Fibroblast of mammary gland (primary cell): ENCODE measurements around the gene LSS.
"Not testable (repeated sequence)": the region's sequence is repeated elsewhere in the genome, so short reads cannot be mapped to it uniquely, and the experiment has no call there.

Experiments
- DNase-seq: peaks from one replicate; pipeline ENCODE4 v3.0.0-alpha.2; 2010; ENCODE audit warnings: low read depth
- H3K4me3 ChIP-seq: 2 replicates; pipeline ENCODE4 v1.5.1; 2011; ENCODE audit warnings: low read depth, mild to moderate bottlenecking, low read length, moderate library complexity; ENCODE audit not compliant: control insufficient read depth
- TF ChIP-seq, protein P1 (sequence below): conservative IDR thresholded peaks from 2 replicates; pipeline ENCODE4 v1.5.1; 2011; ENCODE audit warnings: low read depth, low read length, inconsistent platforms; ENCODE audit not compliant: control insufficient read depth, insufficient read depth

The LSS gene

DNA sequence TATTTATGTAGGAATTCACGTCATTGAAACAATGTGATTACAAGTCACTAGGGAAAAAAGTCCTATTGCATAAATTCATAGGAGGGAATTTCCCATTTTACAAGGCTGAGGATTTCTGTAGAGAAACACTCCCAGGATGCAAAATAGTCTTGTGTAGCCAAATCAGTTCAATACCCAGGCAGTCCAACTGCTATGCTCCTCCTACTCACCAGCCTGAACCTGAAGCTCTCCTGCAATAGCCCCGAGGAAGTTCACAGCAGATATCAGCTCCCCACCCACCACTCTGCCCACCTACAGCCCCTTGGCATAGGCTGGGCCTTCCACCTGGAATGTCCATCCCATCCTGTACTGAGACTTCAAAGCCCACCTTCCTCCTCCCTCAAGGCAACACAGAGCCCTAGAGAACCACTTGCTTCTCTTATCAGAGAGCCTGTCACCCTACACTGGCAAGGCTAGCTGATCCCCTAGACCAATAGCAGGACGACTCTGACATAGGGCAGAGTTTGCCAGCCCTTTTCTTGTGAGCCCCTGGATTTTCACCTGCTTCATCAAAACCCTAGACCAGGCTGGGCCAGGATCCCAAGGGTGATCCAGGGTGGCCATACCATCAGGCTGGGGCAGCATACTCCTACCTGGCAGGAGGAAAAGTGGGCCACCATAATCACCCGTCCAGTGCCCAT lies 1.5 kb downstream of the LSS start:
- peak overlapping the region; percentile 85 for H3K4me3 ChIP-seq
- TF ChIP-seq, protein P1, sequence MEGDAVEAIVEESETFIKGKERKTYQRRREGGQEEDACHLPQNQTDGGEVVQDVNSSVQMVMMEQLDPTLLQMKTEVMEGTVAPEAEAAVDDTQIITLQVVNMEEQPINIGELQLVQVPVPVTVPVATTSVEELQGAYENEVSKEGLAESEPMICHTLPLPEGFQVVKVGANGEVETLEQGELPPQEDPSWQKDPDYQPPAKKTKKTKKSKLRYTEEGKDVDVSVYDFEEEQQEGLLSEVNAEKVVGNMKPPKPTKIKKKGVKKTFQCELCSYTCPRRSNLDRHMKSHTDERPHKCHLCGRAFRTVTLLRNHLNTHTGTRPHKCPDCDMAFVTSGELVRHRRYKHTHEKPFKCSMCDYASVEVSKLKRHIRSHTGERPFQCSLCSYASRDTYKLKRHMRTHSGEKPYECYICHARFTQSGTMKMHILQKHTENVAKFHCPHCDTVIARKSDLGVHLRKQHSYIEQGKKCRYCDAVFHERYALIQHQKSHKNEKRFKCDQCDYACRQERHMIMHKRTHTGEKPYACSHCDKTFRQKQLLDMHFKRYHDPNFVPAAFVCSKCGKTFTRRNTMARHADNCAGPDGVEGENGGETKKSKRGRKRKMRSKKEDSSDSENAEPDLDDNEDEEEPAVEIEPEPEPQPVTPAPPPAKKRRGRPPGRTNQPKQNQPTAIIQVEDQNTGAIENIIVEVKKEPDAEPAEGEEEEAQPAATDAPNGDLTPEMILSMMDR: no peak
- DNase-seq: peak; percentile 67

DNA sequence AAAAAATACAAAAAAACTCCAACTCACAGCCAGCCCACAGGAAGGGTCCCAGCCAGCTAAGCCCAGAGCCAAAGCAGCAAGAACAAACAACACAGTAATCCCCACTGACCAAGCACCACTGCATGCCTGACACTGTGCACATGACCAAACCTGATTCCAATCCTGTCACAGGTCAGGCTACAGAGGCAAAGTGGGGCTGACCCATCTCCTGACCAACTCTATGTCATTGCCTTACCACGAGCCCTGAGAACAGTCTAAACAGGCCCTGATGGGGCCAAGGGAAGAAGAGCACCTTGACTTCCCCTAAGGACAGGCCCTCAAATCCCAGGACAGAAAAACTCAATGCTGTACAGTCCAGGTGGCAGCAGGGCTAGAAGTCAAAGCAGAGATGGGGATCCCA lies 2.4 kb downstream of the LSS start:
- TF ChIP-seq, protein P1: no peak
- DNase-seq: peak; percentile 52
- H3K4me3 ChIP-seq: peak overlapping the region; percentile 85

DNA sequence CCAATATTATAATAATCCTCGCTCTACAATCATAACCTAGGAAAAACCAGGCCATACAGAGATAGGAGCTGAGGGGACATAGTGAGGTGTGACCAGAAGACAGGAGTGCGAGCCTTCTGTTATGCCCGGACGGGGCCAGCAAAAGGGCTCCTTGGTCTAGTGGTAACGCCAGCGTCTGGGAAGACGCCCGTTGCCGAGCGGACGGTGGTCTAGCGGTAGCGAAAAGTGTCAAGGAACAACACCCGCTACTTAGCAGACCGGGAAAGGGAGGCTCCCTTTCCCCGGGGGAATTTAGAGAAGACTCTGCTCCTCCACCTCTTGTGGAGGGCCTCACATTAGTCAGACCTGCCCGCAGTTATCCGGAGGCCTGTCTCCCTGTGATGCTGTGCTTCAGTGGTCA lies 4.9 kb downstream of the LSS start:
- H3K4me3 ChIP-seq: not testable (repeated sequence)

DNA sequence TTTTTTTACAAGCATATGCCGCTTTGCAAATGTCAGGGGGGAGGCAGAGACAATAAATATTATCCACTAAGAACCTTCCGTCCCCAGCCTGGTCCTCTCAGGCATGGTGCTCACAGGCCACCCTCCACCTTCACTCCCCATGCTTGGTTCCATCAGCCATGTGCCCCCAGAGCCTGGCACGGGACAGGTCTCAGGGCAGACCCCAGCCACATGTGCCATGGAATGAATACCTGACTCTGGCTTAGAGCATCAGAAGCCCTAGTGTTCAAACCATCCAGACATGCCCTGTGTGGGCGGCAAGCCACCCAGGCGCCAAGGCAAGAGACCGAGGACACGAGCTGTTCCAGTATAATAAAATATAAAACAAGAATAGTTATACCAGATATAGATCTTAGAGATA lies 5.4 kb downstream of the LSS start:
- TF ChIP-seq, protein P1: no peak
- DNase-seq: no peak
- H3K4me3 ChIP-seq: no peak overlapping the region

More for the DNA sequence above, 4.9 kb downstream of the LSS start:
- not testable (repeated sequence) for DNase-seq

DNA sequence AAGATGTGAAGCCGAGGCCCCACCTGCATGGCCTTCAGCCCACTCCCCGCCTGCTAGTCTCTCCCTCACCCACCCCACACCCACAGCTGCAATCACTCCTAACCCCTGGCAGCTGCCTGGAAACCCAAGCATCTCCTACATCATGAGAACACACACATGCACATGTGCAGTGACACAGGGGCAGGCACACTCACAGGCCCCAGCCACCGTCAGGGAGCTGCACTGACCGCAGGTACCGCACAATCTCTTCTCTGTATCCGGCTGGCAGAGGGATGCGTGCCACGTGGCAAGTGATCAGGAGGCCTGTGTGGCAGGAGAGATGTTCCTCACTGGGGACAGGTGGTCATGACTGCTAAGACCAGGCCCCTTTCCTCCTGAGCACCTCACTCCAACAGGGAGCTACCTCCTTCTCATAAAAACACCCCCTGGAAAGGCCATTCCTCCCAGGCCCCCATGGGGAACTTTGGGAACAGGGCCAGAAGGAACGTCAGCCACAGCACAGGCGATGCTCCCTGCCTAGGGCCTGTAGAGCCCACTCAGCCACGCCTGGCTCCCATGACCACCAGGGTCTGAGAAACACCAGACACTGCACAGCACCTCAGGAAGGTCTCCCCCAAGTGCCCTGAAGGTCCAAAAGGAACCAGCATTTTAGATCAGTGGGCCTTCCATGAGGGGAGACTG lies 6.0 kb downstream of the LSS start:
- H3K4me3 ChIP-seq: no peak overlapping the region
- DNase-seq: no peak
- TF ChIP-seq, protein P1: no peak

DNA sequence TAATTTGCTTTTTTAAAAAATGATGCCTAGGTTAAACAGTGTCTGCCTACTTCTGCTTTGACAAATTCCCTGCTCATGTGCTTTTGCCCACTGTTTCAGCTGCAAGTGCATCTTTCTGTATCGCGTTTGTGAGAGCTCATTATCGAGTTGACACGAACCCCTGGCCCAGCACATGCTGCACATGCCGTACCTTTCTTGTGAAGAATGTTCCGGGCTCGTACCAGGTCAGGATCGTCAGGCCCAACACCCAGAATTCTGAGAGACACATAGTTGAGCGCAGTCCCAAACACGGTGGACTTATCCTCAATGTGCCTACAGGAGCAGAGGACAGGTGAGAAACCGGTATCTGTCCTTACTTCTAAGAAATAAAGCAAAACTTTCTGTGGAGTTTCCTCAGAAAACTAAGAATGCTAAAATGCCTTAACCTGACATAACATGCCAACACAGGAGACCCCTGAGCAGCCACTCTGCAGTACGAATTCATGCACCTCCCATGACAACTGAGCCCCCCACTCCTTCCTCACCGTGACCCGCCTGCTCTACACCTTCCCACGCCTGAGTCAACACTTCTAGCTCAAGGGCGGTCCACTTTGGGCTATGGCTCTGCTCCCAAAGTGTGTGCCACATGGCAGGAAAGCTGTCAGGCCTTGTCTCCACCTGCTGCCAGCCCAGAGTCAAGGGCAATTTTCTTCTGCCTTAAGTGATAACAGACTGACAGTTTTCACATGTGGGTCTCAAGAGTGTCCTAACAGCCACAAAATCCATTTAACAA lies 6.7 kb downstream of the LSS start:
- H3K4me3 ChIP-seq: no peak overlapping the region
- TF ChIP-seq, protein P1: no peak
- no peak for DNase-seq

DNA sequence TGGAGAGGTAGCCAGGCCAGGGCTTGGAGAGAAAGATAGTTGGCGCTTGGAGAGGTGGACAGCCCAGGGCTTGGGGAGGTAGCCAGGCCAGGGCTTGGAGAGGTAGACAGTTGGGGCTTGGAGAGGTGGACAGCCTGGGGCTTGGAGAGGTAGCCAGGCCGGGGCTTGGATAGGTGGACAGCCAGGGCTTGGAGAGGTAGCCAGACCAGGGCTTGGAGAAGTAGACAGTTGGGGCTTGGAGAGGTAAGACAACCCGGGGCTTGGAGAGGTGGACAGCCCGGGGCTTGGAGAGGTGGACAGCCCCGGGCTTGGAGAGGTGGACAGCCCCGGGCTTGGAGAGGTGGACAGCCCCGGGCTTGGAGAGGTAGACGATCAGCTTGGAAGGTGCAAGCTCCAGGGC lies 7.7 kb downstream of the LSS start:
- no peak for DNase-seq
- H3K4me3 ChIP-seq: no peak overlapping the region
- TF ChIP-seq, protein P1: no peak
